NCI-H128 (cell line): ENCODE measurements around the gene ARL17B.
"Not testable (repeated sequence)": the region's sequence is repeated elsewhere in the genome, so short reads cannot be mapped to it uniquely, and the experiment has no call there.

Experiments used
- DNase-seq: peaks from one replicate; lab custom pipeline; 2025; ENCODE audit not compliant: unreplicated experiment; lab: John Stamatoyannopoulos, UW

ARL17B gene

GRCh38 chr17:46361755-46362154, at the start of gene ARL17B:
Gene ARL17B, minus strand, starts transcription at chr17:46361766. Its CDS starts 3,369 bp downstream, at chr17:46358397.
- not testable (repeated sequence) for DNase-seq

DNA sequence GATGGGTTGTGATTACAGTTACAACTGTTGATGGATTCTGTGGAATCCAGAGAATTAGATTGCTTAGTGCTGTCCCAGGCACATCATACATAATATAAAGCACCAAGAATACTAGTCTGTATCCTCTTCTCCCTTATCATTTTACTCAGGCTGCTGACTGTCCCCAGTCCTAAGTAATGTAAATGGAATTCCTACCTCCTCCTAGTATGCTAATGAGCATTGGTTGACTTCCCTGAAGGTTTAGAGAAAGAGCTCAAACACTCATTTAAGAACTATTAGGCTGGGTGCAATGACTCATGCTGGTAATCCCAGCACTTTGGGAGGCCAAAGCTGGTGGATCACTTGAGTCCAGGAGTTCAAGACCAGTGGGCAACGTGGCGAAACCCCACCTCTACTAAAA, 48.3 kb upstream of the ARL17B start:
- DNase-seq, result not testable (repeated sequence)

GRCh38 chr17:46407155-46407554, 45.6 kb upstream of the ARL17B start:
- DNase-seq, result not testable (repeated sequence)

DNA sequence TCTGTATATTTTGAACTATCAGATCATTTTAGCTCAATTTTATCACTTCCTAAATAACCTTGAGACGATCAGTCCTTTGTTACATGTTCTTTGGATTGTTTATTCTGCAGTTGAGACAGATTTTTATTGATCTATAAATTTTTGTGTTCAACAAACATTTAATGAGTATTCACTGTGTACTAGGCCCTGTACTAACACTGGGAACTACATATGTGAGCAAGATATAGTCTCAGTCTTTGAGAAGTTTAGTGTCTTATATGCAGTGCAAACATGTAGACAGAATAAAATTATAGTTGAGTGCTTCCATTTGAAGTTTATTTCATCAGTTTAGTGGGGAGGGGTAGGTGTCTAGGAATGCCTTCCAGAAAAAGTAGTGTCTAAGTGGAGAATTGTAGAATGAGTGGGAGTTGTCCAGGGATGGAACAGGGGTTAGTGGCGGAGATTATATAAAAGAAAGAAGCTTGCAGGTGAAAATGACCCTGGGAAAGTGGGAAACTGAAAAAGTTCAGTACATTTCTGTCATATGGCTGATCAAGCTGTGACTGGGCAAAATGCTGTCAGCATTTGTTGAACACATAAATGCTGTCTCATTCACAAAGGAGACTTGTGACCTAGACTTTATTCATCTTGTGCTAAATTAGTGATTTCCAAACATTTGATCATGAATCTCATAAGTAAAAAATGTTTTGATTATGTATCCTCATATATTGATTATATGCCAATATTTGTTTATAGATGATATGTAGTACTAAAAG, 39.6 kb upstream of the ARL17B start:
- DNase-seq, result not testable (repeated sequence)

DNA sequence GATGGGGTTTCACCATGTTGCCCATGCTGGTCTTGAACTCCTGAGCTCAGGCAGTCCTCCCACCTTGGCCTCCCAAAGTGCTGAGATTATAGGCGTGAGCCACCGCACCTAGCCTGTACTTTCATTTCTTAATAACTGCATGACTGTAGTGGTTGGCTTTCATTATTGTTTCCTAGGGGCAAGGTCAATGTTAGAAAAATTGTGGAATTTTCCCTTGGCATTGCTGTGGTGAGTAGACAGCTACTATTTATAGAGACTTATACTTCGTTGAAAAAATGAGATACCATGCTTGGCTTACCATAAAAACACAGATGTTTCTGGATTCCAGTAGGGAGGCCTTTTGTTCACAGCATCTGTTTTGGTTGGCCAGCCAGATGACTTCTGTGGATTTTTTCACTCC, 39.0 kb upstream of the ARL17B start:
- not testable (repeated sequence) for DNase-seq

- not testable (repeated sequence) for DNase-seq
Measured at GRCh38 chr17:46399993-46400392, 38.4 kb upstream of the ARL17B start.

- DNase-seq, result not testable (repeated sequence)
Measured at GRCh38 chr17:46396292-46396691, 34.7 kb upstream of the ARL17B start.

GRCh38 chr17:46393702-46394101, 32.1 kb upstream of the ARL17B start:
- DNase-seq, result not testable (repeated sequence)

DNA sequence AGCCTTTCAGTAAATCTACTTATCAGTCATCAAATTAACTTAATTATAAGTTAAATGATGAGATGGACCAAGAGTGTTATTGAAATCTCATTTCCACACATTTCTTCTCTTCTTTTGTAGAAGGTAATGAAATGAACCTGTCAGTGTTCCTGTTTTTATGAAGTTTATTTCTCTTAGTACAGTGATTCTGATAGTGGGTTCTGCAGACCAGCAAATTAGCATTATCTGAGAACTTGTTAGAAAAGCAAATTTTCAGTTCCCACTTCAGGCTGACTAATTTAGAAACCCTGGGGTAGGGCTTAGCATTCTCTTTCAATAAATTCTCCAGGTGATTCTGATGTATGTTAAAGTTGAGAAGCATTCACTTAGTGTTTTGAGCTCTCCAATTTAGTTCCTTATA, 23.9 kb upstream of the ARL17B start:
- DNase-seq, result not testable (repeated sequence)

DNA sequence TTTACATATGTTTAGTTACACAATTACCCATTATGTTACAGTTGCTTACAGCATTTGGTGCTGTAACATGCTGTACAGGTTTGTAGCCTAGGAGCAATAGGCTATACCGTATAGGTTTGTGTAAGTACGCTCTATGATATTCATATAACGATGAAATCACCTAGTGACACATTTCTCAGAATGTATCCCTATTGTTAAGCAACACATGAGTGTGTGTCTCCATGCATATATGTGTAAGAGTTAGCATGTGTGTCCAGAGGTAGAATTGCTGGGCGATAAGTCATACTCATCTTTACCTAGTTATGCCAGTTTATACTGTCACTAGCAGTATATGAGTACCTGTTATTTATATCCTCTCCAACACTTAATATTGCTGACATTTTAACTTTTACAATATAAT, 21.6 kb upstream of the ARL17B start:
- not testable (repeated sequence) for DNase-seq

- DNase-seq, result not testable (repeated sequence)
Measured at GRCh38 chr17:46373418-46373817, 11.9 kb upstream of the ARL17B start.

DNA sequence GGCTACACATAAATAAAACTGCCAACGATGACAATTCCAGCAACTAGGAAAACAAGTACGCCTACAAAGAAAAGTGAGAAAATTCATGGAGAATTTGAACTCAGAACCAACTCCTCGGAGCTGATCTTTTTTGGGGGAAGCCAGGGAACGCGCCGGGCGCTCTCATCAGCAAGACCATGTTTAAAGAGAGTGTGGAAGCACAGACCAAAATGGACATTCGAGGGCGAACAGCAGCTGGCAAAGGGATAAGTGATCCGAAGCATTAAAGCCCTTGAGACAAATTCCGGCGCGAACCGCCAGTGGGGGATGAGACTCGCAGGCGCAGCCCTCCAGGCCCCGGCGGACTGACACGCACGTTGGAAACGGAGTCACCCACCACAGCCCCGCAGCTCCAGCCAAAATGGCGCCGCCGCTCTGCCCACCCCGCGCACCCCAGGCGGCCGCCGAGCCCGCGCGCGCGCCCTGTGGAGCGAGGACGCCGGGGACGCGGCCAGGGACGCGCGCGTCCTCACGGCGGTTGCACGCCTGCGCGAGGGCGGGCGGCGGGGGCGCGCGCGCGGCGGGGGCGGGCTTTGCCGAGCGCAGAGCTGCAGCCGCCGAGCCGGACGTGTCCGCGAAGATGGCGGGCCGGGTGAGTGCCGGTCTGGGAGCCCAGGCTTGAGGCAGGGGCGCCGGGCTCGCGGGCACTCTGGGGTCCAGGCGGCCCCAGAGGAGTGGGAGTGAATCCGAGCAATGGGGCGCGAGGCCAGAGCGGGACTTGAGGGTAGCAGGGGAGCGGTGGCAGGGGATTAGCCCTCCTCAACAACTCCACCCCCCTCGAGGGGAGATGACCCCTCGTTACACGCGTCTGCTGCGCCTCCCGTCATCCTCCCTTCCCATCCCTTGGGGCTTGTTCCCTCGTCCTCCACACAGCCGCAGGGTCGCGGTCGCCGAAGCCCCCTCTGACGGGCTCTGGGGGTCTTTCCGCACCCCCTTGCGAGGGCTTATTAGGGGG, 11.0 kb upstream of the ARL17B start:
- DNase-seq, result not testable (repeated sequence)

DNA sequence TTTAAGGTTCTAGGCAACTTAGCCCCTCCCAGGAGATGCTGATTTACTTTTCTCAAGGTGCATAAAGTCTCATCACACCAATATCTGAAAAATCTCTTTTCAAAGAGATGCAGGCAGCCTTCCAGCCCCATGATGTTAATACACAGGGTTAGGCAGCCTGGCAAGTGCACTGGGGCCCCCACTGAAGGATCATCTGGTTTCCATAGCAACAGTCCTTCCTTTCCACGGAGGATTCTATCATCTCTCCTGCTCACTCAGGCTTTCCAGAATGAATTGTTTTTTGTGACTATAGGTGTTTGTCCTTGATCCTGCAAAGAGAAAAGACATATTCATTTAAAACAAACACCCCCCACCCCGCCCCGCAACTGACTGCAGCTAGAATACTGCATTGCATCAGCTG, 6.0 kb upstream of the ARL17B start:
- DNase-seq, result not testable (repeated sequence)

GRCh38 chr17:46361145-46361735, 326 bp downstream of the ARL17B start:
- not testable (repeated sequence) for DNase-seq

DNA sequence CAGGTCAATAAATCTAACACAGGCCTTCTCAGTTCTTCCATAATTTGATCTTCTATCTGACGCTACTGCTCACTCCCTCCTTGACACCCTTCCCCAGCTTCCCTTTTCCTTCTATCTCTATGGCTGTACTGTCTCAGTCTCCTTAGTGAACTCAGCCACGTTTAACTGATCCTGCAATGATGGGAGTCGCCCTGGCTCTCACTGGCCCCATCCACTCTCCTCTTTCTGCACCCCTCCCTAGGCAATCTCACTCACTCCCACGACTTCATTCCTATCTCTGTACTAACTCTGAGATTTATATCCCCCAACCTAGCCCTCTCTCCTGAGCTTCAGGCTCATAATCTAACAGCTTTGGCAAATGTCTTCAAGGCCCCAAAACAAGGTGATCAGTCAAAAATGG, 7.7 kb downstream of the ARL17B start:
- DNase-seq, result not testable (repeated sequence)

GRCh38 chr17:46349060-46349459, 12.5 kb downstream of the ARL17B start:
- DNase-seq, result not testable (repeated sequence)

GRCh38 chr17:46348345-46348744, 13.2 kb downstream of the ARL17B start:
- not testable (repeated sequence) for DNase-seq

- not testable (repeated sequence) for DNase-seq
Measured at GRCh38 chr17:46342131-46342530, 19.4 kb downstream of the ARL17B start.

GRCh38 chr17:46341220-46341619, 20.3 kb downstream of the ARL17B start:
- DNase-seq, result not testable (repeated sequence)

GRCh38 chr17:46294831-46295230, 66.7 kb downstream of the ARL17B start, which contains the start of gene LRRC37A:
Gene LRRC37A, plus strand, starts transcription at chr17:46295131. Its CDS starts 3 bp downstream, at chr17:46295134.
- not testable (repeated sequence) for DNase-seq

DNA sequence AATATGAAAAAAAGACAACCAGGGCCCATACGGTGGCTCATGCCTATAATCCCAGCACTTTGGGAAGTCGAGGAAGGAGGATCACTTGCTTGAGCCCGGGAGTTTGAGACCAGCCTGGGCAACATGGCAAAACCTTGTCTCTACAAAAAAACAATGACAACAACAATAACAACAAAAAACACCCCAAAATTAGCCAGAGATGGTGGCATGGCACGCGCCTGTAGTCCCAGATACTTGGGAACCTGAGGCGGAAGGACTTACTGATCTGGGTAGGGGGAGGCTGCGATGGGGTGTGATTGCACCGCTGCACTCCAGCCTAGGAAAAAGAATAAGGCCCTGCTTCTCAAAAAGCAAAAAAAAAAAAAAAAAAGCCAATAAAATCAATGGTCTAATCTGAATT, 69.9 kb downstream of the ARL17B start:
- not testable (repeated sequence) for DNase-seq
